Measurements from ENCODE around the gene CHL1.

DNA sequence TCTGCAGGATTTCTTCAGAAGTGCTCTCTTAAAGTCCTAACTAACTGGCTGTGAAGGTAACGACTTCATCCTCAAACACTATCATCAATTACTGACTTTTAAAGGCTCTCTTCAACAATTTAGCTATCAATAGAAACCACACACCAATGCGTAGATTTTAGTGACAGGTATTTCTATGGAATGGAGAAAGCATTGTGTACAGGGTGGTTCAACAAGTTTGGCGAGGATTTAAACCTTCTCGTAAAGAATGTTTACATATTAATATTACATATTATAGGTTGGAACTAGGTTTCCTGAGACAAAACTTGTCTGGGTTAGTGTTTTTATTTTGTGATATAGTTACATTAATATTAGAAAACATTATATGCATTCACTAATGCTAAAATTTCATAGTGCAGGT, 233.6 kb downstream of the CHL1 start:
- TF ChIP-seq CTCF (IDR thresholded peaks at IDR 0.05; ENCODE audit: borderline replicate concordance, extremely low read depth, low read length, poor library complexity, severe bottlenecking) (no peak), EZH2 (IDR thresholded peaks at IDR 0.05; ENCODE audit: borderline replicate concordance, low read depth, low read length, severe bottlenecking) (no peak)

Measured in DND-41 (cell line).